ENCODE results near the gene ATP8B4.

DNA sequence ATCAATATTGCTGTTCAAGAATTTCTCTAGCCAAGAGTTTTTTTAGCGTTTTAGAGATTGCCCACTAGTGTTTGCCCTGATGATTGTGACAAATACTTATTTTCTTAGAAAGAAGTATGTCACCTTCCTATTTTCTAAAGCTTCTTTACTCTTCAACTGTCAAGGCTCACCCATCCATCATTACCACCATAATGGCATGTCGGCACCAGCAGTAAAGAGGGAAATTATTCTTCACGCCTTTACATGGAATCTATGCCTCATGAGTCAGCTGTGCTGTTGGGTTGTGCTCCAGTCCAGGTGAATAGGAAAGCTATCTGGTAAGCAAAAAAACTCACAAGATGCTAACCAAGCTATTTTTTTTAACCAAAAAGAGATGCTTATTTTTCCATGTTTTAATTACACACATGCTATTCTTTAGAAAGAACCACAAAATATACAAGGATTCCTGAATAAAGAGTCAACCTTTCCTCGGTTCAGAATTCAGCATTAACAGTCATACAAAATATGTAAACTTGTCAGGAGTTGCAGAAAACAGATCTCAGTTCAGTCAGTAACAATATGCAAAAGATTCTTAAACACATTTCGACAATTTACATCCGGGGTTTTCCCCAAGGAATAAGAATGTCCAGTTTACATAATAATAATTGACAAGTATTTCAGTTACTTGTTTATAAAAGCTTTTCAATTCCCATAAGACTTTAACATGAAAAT, 128.0 kb downstream of the ATP8B4 start:
- TF ChIP-seq, protein P1, sequence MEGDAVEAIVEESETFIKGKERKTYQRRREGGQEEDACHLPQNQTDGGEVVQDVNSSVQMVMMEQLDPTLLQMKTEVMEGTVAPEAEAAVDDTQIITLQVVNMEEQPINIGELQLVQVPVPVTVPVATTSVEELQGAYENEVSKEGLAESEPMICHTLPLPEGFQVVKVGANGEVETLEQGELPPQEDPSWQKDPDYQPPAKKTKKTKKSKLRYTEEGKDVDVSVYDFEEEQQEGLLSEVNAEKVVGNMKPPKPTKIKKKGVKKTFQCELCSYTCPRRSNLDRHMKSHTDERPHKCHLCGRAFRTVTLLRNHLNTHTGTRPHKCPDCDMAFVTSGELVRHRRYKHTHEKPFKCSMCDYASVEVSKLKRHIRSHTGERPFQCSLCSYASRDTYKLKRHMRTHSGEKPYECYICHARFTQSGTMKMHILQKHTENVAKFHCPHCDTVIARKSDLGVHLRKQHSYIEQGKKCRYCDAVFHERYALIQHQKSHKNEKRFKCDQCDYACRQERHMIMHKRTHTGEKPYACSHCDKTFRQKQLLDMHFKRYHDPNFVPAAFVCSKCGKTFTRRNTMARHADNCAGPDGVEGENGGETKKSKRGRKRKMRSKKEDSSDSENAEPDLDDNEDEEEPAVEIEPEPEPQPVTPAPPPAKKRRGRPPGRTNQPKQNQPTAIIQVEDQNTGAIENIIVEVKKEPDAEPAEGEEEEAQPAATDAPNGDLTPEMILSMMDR (IDR thresholded peaks at IDR 0.05; ENCODE audit: low read length), result no peak
- no peak for TF ChIP-seq EZH2 (IDR thresholded peaks at IDR 0.05; ENCODE audit: borderline replicate concordance, low read length)
